GM19395 (cell line): ENCODE results near the gene CSTF2T.
A peak's percentile ranks its signal among the peaks of the same experiment; 100 is the strongest.

Experiments
- ATAC-seq: cut with Tn5 transposase; IDR thresholded peaks from one replicate; pipeline ENCODE4 v1.9.1; 2021; ENCODE audit warnings: mild to moderate bottlenecking, moderate library complexity; ENCODE audit not compliant: unreplicated experiment

Gene CSTF2T

GRCh38 chr10:51699475-51700227 lies at the start of gene CSTF2T:
Gene CSTF2T, minus strand, starts transcription at chr10:51699595. Its CDS starts 46 bp downstream, at chr10:51699549.
- ATAC-seq, result peak; percentile 95

- ATAC-seq, result no peak
Observed at GRCh38 chr10:51748959-51749358, 49.6 kb upstream of the CSTF2T start.

GRCh38 chr10:51747216-51747615 lies 47.8 kb upstream of the CSTF2T start:
- ATAC-seq, result no peak

GRCh38 chr10:51745397-51745796 lies 46.0 kb upstream of the CSTF2T start:
- ATAC-seq, result no peak

- ATAC-seq, result peak; percentile 57
Observed at GRCh38 chr10:51744235-51745000, 45.0 kb upstream of the CSTF2T start.

GRCh38 chr10:51743146-51743545 lies 43.8 kb upstream of the CSTF2T start:
- ATAC-seq, result peak; percentile 86

GRCh38 chr10:51733057-51733456 lies 33.7 kb upstream of the CSTF2T start:
- no peak for ATAC-seq

- ATAC-seq, result no peak
Observed at GRCh38 chr10:51729822-51730555, 30.6 kb upstream of the CSTF2T start.

- ATAC-seq, result no peak
Observed at GRCh38 chr10:51724038-51724437, 24.6 kb upstream of the CSTF2T start.

GRCh38 chr10:51718804-51719291 lies 19.5 kb upstream of the CSTF2T start:
- ATAC-seq, result no peak

- no peak for ATAC-seq
Observed at GRCh38 chr10:51716981-51717380, 17.6 kb upstream of the CSTF2T start.

GRCh38 chr10:51711519-51711891 lies 12.1 kb upstream of the CSTF2T start:
- no peak for ATAC-seq

GRCh38 chr10:51709324-51709972 lies 10.1 kb upstream of the CSTF2T start:
- ATAC-seq, result no peak

- ATAC-seq, result no peak
Observed at GRCh38 chr10:51708609-51709008, 9.2 kb upstream of the CSTF2T start.

GRCh38 chr10:51707821-51708424 lies 8.5 kb upstream of the CSTF2T start:
- ATAC-seq, result no peak

- ATAC-seq, result no peak
Observed at GRCh38 chr10:51707392-51707791, 8.0 kb upstream of the CSTF2T start.

GRCh38 chr10:51706225-51706624 lies 6.8 kb upstream of the CSTF2T start:
- no peak for ATAC-seq

GRCh38 chr10:51705774-51706173 lies 6.4 kb upstream of the CSTF2T start:
- no peak for ATAC-seq

GRCh38 chr10:51700228-51700817 lies 928 bp upstream of the CSTF2T start:
- no peak for ATAC-seq

- peak; percentile 34 for ATAC-seq
Observed at GRCh38 chr10:51699145-51699474, 285 bp downstream of the CSTF2T start.
